ENCODE data around the gene RAD52.

DNA sequence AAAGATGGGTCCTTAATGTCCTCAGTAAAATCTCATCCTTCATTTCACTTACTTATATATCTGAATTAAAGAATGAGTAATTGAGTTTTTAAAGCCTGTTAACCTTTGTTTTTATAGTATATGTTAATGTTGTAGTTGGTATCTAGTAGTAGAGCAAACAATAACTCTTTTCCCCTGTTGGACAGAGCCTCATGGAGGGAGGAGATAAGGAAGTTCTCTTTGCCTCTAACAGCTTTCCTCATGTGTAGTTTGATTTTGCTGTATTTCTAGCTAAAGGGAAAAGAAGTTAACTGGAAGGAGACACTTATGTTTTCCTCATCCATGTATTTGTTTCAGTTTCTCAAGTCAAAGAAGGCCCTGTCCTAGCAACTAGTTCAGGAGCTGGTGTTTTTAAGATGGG lies 55.3 kb downstream of the RAD52 start:
- TF ChIP-seq POLR2A (IDR thresholded peaks at IDR 0.05; ENCODE audit: low read depth, low read length) (no peak), POLR2AphosphoS5 (IDR thresholded peaks at IDR 0.05; ENCODE audit: low read depth, low read length) (no peak), TAF1 (IDR thresholded peaks at IDR 0.05; ENCODE audit: low read depth, low read length) (no peak), SPI1 (IDR thresholded peaks at IDR 0.05; ENCODE audit: low read depth, low read length) (no peak), POU2F2 (IDR thresholded peaks at IDR 0.05; ENCODE audit: low read depth, low read length) (no peak), PAX5 (IDR thresholded peaks at IDR 0.05; ENCODE audit: insufficient read depth, low read length, severe bottlenecking) (no peak)

All from GM12891 (cell line).